DOHH2 (cell line): ENCODE data around the gene CLIC6.

Experiments
- H3F3A ChIP-seq: fragments of 200-600 bp; sonication (generic), shearing (Covaris generic); 2 replicates; pipeline ENCODE4 v1.6.0; 2016; ENCODE audit warnings: antibody characterized with exemption, mild to moderate bottlenecking; ENCODE audit not compliant: control insufficient read depth, insufficient read depth
- H3K27ac ChIP-seq: fragments of 200-600 bp; sonication (generic); 2 replicates; pipeline ENCODE4 v1.5.1; 2014; ENCODE audit warnings: low read depth, mild to moderate bottlenecking, low read length, moderate library complexity
- H3K27me3 ChIP-seq: fragments of 200-600 bp; sonication (generic); 2 replicates; pipeline ENCODE4 v1.6.1; 2014; ENCODE audit warnings: mild to moderate bottlenecking, low read length, mixed read lengths; ENCODE audit not compliant: control insufficient read depth
- H3K36me3 ChIP-seq: fragments of 200-600 bp; sonication (generic); 2 replicates; pipeline ENCODE4 v1.6.1; 2014; ENCODE audit warnings: mild to moderate bottlenecking, low read length, moderate library complexity, mixed read lengths; ENCODE audit not compliant: control insufficient read depth
- H3K4me1 ChIP-seq: fragments of 200-600 bp; sonication (generic); 2 replicates; pipeline ENCODE4 v1.6.1; 2014; ENCODE audit warnings: mild to moderate bottlenecking, low read length, mixed read lengths; ENCODE audit not compliant: control insufficient read depth
- H3K4me2 ChIP-seq: fragments of 200-600 bp; sonication (generic); 2 replicates; pipeline ENCODE4 v1.6.0; 2014; ENCODE audit warnings: mild to moderate bottlenecking, low read length, moderate library complexity
- H3K4me3 ChIP-seq: fragments of 200-600 bp; sonication (generic); 2 replicates; pipeline ENCODE4 v1.5.1; 2014; ENCODE audit warnings: mild to moderate bottlenecking, low read length, mixed read lengths
- H3K79me2 ChIP-seq: fragments of 200-600 bp; sonication (generic); 2 replicates; pipeline ENCODE4 v1.6.1; 2014; ENCODE audit warnings: mild to moderate bottlenecking, low read length, mixed read lengths; ENCODE audit not compliant: control insufficient read depth
- H3K9me2 ChIP-seq: fragments of 200-600 bp; sonication (generic); replicated peaks from 2 replicates; pipeline ENCODE4 v1.6.1; 2014; ENCODE audit warnings: mild to moderate bottlenecking, low read length, mixed read lengths; ENCODE audit not compliant: control insufficient read depth
- H3K9me3 ChIP-seq: fragments of 200-600 bp; sonication (generic); 2 replicates; pipeline ENCODE4 v1.6.1; 2014; ENCODE audit warnings: antibody characterized with exemption, low read length, mixed read lengths; ENCODE audit not compliant: control insufficient read depth, insufficient read depth
- H4K20me1 ChIP-seq: fragments of 200-600 bp; sonication (generic); 2 replicates; pipeline ENCODE4 v1.6.0; 2014; ENCODE audit warnings: low read depth, mild to moderate bottlenecking, antibody characterized with exemption, low read length, moderate library complexity; ENCODE audit not compliant: control insufficient read depth, insufficient read depth
- EZH2phosphoT487 ChIP-seq: fragments of 200-600 bp; sonication (generic); IDR thresholded peaks from 2 replicates; pipeline ENCODE4 v1.6.1; 2017; ENCODE audit warnings: borderline replicate concordance, mild to moderate bottlenecking, antibody characterized with exemption, low read length, moderate library complexity, mixed read lengths
- TF ChIP-seq, protein P1 (sequence below): fragments of 200-600 bp; sonication (generic); IDR thresholded peaks from one replicate; pipeline ENCODE4 v1.5.1; 2014; ENCODE audit warnings: antibody characterized with exemption, mild to moderate bottlenecking, low read depth, low read length; ENCODE audit not compliant: poor library complexity, severe bottlenecking

CLIC6 gene

DNA sequence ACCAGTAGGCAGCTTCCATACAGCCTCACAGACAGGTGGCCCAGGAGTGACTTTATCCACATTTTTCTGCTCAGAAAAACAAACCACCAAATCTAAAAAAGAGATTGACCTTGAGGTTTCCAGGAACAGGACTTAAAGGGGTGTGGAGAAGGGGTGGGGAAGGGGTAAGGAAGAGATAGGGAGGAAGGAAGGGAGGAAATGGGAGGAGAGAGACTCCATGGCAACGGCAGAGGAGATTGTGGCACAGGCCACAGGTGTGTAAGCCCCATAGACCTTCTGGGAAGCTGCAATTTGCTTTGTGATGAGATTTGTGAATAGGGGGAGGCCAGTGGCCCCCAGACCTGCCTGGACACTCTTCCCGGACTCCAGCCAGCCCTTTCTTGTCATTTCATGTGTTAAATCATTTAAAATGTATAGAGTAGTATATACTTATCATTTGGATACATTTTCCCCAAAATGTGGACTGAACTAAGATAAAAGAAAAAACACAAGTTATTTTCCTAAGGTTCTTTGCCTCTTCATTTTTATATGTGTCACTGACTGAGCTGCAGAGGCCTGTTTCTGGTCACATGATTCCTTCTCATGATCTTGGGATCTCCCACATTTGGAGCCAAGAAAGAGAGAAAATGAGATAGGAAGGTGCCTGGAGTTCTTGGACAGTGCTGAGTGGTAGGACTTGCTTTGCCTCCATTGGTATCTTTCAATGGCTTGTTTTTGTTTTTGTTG is 55.5 kb downstream of the CLIC6 start:
- TF ChIP-seq EZH2phosphoT487, result no peak
- TF ChIP-seq, protein P1, sequence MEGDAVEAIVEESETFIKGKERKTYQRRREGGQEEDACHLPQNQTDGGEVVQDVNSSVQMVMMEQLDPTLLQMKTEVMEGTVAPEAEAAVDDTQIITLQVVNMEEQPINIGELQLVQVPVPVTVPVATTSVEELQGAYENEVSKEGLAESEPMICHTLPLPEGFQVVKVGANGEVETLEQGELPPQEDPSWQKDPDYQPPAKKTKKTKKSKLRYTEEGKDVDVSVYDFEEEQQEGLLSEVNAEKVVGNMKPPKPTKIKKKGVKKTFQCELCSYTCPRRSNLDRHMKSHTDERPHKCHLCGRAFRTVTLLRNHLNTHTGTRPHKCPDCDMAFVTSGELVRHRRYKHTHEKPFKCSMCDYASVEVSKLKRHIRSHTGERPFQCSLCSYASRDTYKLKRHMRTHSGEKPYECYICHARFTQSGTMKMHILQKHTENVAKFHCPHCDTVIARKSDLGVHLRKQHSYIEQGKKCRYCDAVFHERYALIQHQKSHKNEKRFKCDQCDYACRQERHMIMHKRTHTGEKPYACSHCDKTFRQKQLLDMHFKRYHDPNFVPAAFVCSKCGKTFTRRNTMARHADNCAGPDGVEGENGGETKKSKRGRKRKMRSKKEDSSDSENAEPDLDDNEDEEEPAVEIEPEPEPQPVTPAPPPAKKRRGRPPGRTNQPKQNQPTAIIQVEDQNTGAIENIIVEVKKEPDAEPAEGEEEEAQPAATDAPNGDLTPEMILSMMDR, result no peak

DNA sequence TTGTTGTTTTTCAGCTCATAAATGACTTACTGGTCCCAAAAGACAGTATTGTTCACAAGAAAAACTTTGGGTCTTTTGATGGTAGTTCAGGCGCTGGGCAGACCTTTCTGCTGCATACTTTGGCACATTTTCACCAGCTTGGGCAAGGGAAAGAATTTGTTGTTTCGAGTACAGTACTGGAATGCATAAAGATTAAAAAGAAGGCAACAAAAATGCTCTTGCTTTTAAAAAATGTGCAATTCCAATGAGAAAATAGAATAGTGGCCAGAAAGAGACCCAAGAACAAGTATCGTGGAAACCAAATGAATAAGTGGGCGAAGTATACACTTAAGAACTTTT is 56.0 kb downstream of the CLIC6 start:
- Histone ChIP-seq H3K79me2 (no peaks in the 10 kb centered on the region), H3K36me3 (no peaks in the 10 kb centered on the region), H3K9me3 (no peaks in the 10 kb centered on the region), H3K27me3 (peaks cover 4% of the 10 kb centered on the region; the same call in 1 of the 2 replicates), H3K4me1 (no peaks in the 10 kb centered on the region), H3F3A (no peaks in the 10 kb centered on the region), H3K4me2 (no peak overlapping the region), H4K20me1 (no peaks in the 10 kb centered on the region), H3K4me3 (no peak overlapping the region), H3K9me2 (no peaks in the 10 kb centered on the region), H3K27ac (no peak overlapping the region)
- TF ChIP-seq EZH2phosphoT487, result no peak
- TF ChIP-seq, protein P1, result no peak

More for the DNA sequence above, 55.5 kb downstream of the CLIC6 start:
- Histone ChIP-seq H3K4me2 (no peak overlapping the region), H3K27ac (no peak overlapping the region), H3K9me3 (no peaks in the 10 kb centered on the region), H3K79me2 (no peaks in the 10 kb centered on the region), H3K36me3 (no peaks in the 10 kb centered on the region), H3K9me2 (no peaks in the 10 kb centered on the region), H3F3A (no peaks in the 10 kb centered on the region), H4K20me1 (no peaks in the 10 kb centered on the region), H3K4me1 (no peaks in the 10 kb centered on the region), H3K4me3 (no peak overlapping the region), H3K27me3 (peaks cover 4% of the 10 kb centered on the region; the same call in 1 of the 2 replicates)

DNA sequence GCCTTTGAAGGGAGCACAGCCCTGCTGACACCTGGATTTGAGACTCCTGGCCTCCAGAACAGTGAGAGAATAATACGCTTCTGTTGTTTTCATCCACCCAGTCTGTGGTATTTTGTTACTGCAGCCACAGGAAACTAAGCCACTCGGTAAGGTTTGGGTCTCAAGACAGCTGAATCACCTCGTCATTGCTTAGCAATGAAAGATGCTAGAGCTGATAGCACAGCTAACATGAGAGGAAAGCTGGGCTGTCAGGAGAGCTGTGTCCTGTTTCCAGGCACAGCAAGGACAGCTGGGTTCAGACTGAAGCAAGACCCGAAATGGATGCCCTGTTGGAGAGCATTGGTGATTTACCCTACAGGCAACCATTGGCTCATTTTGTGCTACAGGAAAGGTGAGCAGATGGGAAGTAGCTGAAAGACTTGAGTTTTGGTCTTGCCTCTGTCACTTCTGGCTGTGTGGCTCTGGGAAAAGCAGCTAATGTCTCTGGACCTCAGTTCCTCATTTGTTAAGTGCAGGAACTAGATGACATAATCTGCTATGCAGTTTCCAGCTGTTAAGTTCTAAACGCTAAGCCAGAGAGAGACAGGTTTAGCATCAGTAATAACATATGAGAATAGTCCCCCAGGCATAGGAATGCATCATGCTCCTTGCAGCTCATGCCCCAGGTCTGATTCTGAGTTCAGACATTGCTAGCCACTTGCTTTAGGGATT is 58.0 kb downstream of the CLIC6 start:
- Histone ChIP-seq H3K27ac (no peak overlapping the region), H3K27me3 (peaks cover 12% of the 10 kb centered on the region; the same call in 1 of the 2 replicates), H3K9me2 (no peaks in the 10 kb centered on the region), H3K36me3 (no peaks in the 10 kb centered on the region), H3F3A (no peaks in the 10 kb centered on the region), H3K4me2 (no peak overlapping the region), H3K79me2 (no peaks in the 10 kb centered on the region), H3K4me3 (no peak overlapping the region), H3K4me1 (no peaks in the 10 kb centered on the region), H3K9me3 (no peaks in the 10 kb centered on the region; the same call in 1 of the 2 replicates), H4K20me1 (no peaks in the 10 kb centered on the region)
- TF ChIP-seq, protein P1, result no peak
- no peak for TF ChIP-seq EZH2phosphoT487
